MM.1S (cell line): ENCODE measurements around the gene TTLL1.

Source experiments
- EZH2 ChIP-seq: fragments of 300-600 bp; sonication (generic); optimal IDR thresholded peaks from 2 replicates; pipeline ENCODE3; 2017; ENCODE audit warnings: low read depth, mild to moderate bottlenecking, antibody characterized with exemption, low read length, mixed read lengths
- EZH2phosphoT487 ChIP-seq: fragments of 300-600 bp; sonication (generic); IDR thresholded peaks from 2 replicates; pipeline ENCODE4 v1.6.1; 2018; ENCODE audit warnings: antibody characterized with exemption, low read length
- TF ChIP-seq, protein P1 (sequence below): fragments of 300-600 bp; sonication (generic); IDR thresholded peaks from 2 replicates; pipeline ENCODE4 v1.5.1; 2016; ENCODE audit warnings: antibody characterized with exemption, low read length, mixed read lengths

- TF ChIP-seq, protein P1, sequence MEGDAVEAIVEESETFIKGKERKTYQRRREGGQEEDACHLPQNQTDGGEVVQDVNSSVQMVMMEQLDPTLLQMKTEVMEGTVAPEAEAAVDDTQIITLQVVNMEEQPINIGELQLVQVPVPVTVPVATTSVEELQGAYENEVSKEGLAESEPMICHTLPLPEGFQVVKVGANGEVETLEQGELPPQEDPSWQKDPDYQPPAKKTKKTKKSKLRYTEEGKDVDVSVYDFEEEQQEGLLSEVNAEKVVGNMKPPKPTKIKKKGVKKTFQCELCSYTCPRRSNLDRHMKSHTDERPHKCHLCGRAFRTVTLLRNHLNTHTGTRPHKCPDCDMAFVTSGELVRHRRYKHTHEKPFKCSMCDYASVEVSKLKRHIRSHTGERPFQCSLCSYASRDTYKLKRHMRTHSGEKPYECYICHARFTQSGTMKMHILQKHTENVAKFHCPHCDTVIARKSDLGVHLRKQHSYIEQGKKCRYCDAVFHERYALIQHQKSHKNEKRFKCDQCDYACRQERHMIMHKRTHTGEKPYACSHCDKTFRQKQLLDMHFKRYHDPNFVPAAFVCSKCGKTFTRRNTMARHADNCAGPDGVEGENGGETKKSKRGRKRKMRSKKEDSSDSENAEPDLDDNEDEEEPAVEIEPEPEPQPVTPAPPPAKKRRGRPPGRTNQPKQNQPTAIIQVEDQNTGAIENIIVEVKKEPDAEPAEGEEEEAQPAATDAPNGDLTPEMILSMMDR, result peak; percentile 56
- no peak for TF ChIP-seq EZH2phosphoT487
- no peak for TF ChIP-seq EZH2
Measured at GRCh38 chr22:43136255-43136654, 47.1 kb upstream of the TTLL1 start.
